GM12891 (cell line): ENCODE measurements around the gene NDUFV2.

Experiments
- PAX5 ChIP-seq: IDR thresholded peaks from 2 replicates; pipeline ENCODE4 v1.6.1; 2011; ENCODE audit warnings: low read length, moderate library complexity, mild to moderate bottlenecking; ENCODE audit not compliant: insufficient read depth, severe bottlenecking
- POLR2A ChIP-seq: IDR thresholded peaks from 2 replicates; pipeline ENCODE4 v1.6.1; 2011; ENCODE audit warnings: low read depth, low read length, control low read depth
- POLR2AphosphoS5 ChIP-seq: IDR thresholded peaks from 2 replicates; pipeline ENCODE4 v1.6.1; 2011; ENCODE audit warnings: low read depth, low read length, control low read depth
- POU2F2 ChIP-seq: IDR thresholded peaks from 2 replicates; pipeline ENCODE4 v1.6.1; 2011; ENCODE audit warnings: low read depth, mild to moderate bottlenecking, control low read depth, low read length, moderate library complexity
- SPI1 ChIP-seq: IDR thresholded peaks from 2 replicates; pipeline ENCODE4 v1.6.1; 2011; ENCODE audit warnings: low read depth, low read length, control low read depth
- TAF1 ChIP-seq: IDR thresholded peaks from 2 replicates; pipeline ENCODE4 v1.6.1; 2011; ENCODE audit warnings: low read depth, low read length, control low read depth

DNA sequence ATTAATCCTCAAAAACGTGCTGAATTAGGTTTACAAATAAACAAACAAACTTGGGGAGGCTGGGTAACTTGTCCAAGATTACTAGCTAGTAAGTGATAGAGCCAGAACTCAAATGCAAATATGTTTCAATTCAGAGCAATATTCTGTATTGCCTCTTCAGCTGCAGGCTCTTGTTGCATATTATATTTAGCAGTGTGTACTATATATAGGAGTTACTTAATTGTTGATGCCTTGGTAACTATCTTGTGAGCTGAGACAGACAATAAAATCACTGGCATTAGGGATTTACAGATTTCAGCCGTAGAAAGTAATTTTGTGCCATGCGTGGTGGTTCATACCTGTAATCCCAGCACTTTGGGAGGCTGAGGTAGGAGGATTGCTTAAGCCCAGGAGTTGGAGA lies 23.8 kb downstream of the NDUFV2 start:
- TF ChIP-seq POLR2A, result no peak
- no peak for TF ChIP-seq POLR2AphosphoS5
- TF ChIP-seq TAF1, result no peak
- TF ChIP-seq SPI1, result no peak
- no peak for TF ChIP-seq POU2F2
- no peak for TF ChIP-seq PAX5
